ENCODE results near the gene EEFSEC.

DNA sequence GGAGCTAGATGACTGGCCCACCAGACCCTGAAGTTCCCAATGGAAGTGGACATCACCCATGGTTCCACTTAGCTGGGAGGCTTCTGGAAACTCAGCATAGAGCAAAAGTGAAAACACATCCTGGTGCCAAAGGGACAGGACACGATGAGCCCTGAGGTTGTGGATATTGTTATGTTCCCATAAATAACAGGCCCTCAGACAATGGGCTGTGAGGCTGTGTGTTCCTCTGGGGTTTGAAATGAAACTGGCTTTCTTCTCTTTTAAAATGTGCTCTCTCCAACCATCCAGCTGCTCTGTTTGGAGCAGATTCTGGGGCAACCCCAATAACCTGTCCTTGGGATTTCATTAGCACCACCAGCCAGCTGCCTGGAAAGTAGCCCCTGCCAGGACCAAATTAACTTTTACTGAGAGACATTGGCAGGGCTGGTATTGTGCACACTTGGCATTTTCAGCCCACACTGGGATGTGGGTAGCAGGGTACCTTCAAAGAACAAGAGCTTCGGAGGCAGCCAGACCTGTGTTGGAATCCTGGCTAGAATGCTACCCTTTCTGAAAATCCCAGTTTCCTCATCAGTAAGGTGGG lies 215.9 kb downstream of the EEFSEC start:
- no peak for TF ChIP-seq TARDBP (IDR thresholded peaks at IDR 0.05)
- no peak for TF ChIP-seq ELF4 (IDR thresholded peaks at IDR 0.05)
- no peak for TF ChIP-seq BHLHE40 (IDR thresholded peaks at IDR 0.05; ENCODE audit: borderline replicate concordance)
- TF ChIP-seq, protein P1, sequence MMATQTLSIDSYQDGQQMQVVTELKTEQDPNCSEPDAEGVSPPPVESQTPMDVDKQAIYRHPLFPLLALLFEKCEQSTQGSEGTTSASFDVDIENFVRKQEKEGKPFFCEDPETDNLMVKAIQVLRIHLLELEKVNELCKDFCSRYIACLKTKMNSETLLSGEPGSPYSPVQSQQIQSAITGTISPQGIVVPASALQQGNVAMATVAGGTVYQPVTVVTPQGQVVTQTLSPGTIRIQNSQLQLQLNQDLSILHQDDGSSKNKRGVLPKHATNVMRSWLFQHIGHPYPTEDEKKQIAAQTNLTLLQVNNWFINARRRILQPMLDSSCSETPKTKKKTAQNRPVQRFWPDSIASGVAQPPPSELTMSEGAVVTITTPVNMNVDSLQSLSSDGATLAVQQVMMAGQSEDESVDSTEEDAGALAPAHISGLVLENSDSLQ (IDR thresholded peaks at IDR 0.05) = no peak
- no peak for TF ChIP-seq NFRKB (IDR thresholded peaks at IDR 0.05)
- TF ChIP-seq FOXM1 (IDR thresholded peaks at IDR 0.05; ENCODE audit: borderline replicate concordance) = no peak

All from HEK293T (cell line).